GM12878 (cell line): ENCODE data around the gene GTF3C1. TPM values are rescaled to one million over a fixed set of nuclear protein-coding genes. Genes with fewer than 3 reads are reported as not detected.

Experiments
- ATAC-seq: fragments of 200-7000 bp; cut with Tn5 transposase; 3 replicates; pipeline ENCODE4 v1.9.1; 2020; ENCODE audit warnings: mild to moderate bottlenecking, moderate library complexity
- BruUV-seq: library from RNA; stranded (reverse); fragments of 400-500 nt; replicated peaks from 2 replicates; lab custom pipeline; 2021; lab: Mats Ljungman, UMichigan
- CTCF ChIA-PET: fragments of 300-600 bp; sonication (Branson Sonifier 250); formaldehyde crosslinking; extraction: SDS; loops from one replicate; lab custom pipeline; 2021; ENCODE audit warnings: inconsistent platforms; lab: Yijun Ruan, JAX
- POLR2A ChIA-PET: fragments of 350-600 bp; formaldehyde crosslinking; extraction: SDS; loops from one replicate; lab custom pipeline; 2021; ENCODE audit warnings: inconsistent platforms; lab: Charles Lee
- RAD21 ChIA-PET: fragments of 300-600 bp; sonication (Branson Sonifier 250); formaldehyde crosslinking; loops from one replicate; lab custom pipeline; 2023; ENCODE audit warnings: antibody characterized with exemption; ENCODE audit not compliant: unreplicated experiment; lab: Charles Lee
- SMC1A ChIA-PET: fragments of 300-600 bp; sonication (Branson Sonifier 250); formaldehyde crosslinking; loops from one replicate; lab custom pipeline; 2023; ENCODE audit not compliant: unreplicated experiment, uncharacterized antibody; lab: Charles Lee
- DNase-seq: peaks from one replicate; pipeline ENCODE4 v3.0.0-alpha.2; 2011; ENCODE audit warnings: low read depth, low spot score
- FAIRE-seq: peaks from 3 replicates; lab custom pipeline; 2011; peaks lifted over from hg19 to GRCh38; lab: Jason Lieb, UNC
- H2AFZ ChIP-seq: 2 replicates; pipeline ENCODE4 v1.6.0; 2011; ENCODE audit warnings: low read depth, low read length, control low read depth; ENCODE audit not compliant: control insufficient read depth
- H3K27ac ChIP-seq: 2 replicates; pipeline ENCODE4 v1.5.1; 2011; ENCODE audit warnings: control low read depth; ENCODE audit not compliant: control insufficient read depth, insufficient read depth
- H3K27me3 ChIP-seq, 2 experiments: replicated peaks in 1 of 2; 2 replicates each; pipeline versions ENCODE4 v1.6.0 to v1.6.1; 2011; ENCODE audit warnings: low read length in 1 of 2; ENCODE audit not compliant: control insufficient read depth in 2 of 2, insufficient read depth in 2 of 2
- H3K36me3 ChIP-seq, 2 experiments: 2 replicates each; pipeline ENCODE4 v1.5.1; 2011; ENCODE audit warnings: low read length in 1 of 2; ENCODE audit not compliant: control insufficient read depth in 2 of 2, insufficient read depth in 2 of 2
- H3K4me1 ChIP-seq: 2 replicates; pipeline ENCODE4 v1.6.1; 2011; ENCODE audit warnings: mild to moderate bottlenecking, low read length, moderate library complexity, mixed read lengths; ENCODE audit not compliant: control insufficient read depth, insufficient read depth
- H3K4me2 ChIP-seq: 2 replicates; pipeline ENCODE4 v1.6.0; 2011; ENCODE audit warnings: control low read depth; ENCODE audit not compliant: control insufficient read depth, insufficient read depth
- H3K4me3 ChIP-seq: fragments of 200-600 bp; sonication (generic); 2 replicates; pipeline ENCODE4 v1.5.1; 2016
- H3K79me2 ChIP-seq: 2 replicates; pipeline ENCODE4 v1.6.0; 2011; ENCODE audit warnings: low read length; ENCODE audit not compliant: control insufficient read depth, insufficient read depth
- H3K9ac ChIP-seq: 2 replicates; pipeline ENCODE4 v1.8.0; 2011; ENCODE audit warnings: low read length, control low read depth, mixed read lengths; ENCODE audit not compliant: control insufficient read depth, insufficient read depth
- H3K9me3 ChIP-seq: replicated peaks from 3 replicates; pipeline ENCODE4 v1.5.1; 2011; ENCODE audit warnings: mild to moderate bottlenecking, low read length; ENCODE audit not compliant: control insufficient read depth, insufficient read depth
- H4K20me1 ChIP-seq: 2 replicates; pipeline ENCODE4 v1.6.0; 2011; ENCODE audit not compliant: control insufficient read depth, insufficient read depth
- BMI1 ChIP-seq: fragments of 450-650 bp; IDR thresholded peaks from 2 replicates; pipeline ENCODE4 v1.6.1; 2016; ENCODE audit warnings: mild to moderate bottlenecking, moderate library complexity, borderline replicate concordance
- CTCF ChIP-seq, 3 experiments: IDR thresholded peaks in 2 of 3; conservative IDR thresholded peaks in 1 of 3; 2 replicates each; pipeline ENCODE4 v1.5.1; 2011; ENCODE audit warnings: low read depth in 3 of 3, low read length in 3 of 3, mild to moderate bottlenecking in 3 of 3, control low read depth in 2 of 3, moderate library complexity in 2 of 3, inconsistent platforms in 1 of 3, mixed read lengths in 1 of 3; ENCODE audit not compliant: control insufficient read depth in 2 of 3, insufficient read depth in 1 of 3; ENCODE audit errors: extremely low read depth in 1 of 3
- HCFC1 ChIP-seq: fragments of 150-350 bp; IDR thresholded peaks from 2 replicates; pipeline ENCODE4 v1.6.1; 2014; ENCODE audit warnings: low read length
- NR2F1 ChIP-seq: fragments of 450-650 bp; conservative IDR thresholded peaks from 2 replicates; pipeline ENCODE4 v1.6.1; 2017; ENCODE audit warnings: mild to moderate bottlenecking
- POLR2A ChIP-seq: IDR thresholded peaks from 2 replicates; pipeline ENCODE4 v1.6.1; 2011; ENCODE audit warnings: low read depth, mild to moderate bottlenecking, low read length
- TBL1XR1 ChIP-seq: IDR thresholded peaks from 2 replicates; pipeline ENCODE4 v1.6.1; 2012; ENCODE audit warnings: low read depth, low read length, improper control_type of control experiment
- WGBS: methylation state at CpG from one replicate; pipeline ENCODE4 v1.1.6; 2016; ENCODE audit warnings: low lambda C conversion rate; ENCODE audit not compliant: insufficient replicate concordance, insufficient coverage; ENCODE audit errors: missing lambda C conversion rate; 5-methylcytosine and 5-hydroxymethylcytosine counted together
- in situ Hi-C: fragments of 300-500 bp; cut with MboI; formaldehyde crosslinking; loops from 9 replicates; pipeline ENCODE4 v1.14.3; 2018; ENCODE audit warnings: mixed read lengths
- intact Hi-C: fragments of 100-400 bp; cut with micrococcal nuclease; formaldehyde crosslinking; loops from one replicate; pipeline ENCODE4 v1.14.2; 2022; ENCODE audit not compliant: unreplicated experiment
- polyA plus RNA-seq, 11 experiments: library from polyadenylated mRNA; depleted of rRNA in 4 of 11; unstranded in 6 of 11; stranded (reverse) in 5 of 11; fragments of >200 nt; fragmentation: Nextera tagmentation in 4 of 11; fragmentation: Illumina TruSeq in 1 of 11; extraction: Ambion mirVana in 4 of 11; extraction: Trizol in 1 of 11; gene quantifications; 1 replicate in 1 of 11; 2 replicates in 10 of 11; pipeline versions ENCODE4 v1.2.1 to v1.2.3, GENCODE V29; 2011 to 2016; ENCODE audit warnings: inconsistent platforms in 2 of 11, missing spikeins in 2 of 11, low read depth in 1 of 11
- total RNA-seq, 4 experiments: library from RNA; depleted of rRNA in 3 of 4; stranded (reverse); fragments of >200 nt in 3 of 4; fragmentation: Illumina TruSeq in 1 of 4; extraction: Trizol in 1 of 4; gene quantifications; 2 replicates each; pipeline versions ENCODE4 v1.2.1 to v1.2.3, GENCODE V29; 2013 to 2021
- TF ChIP-seq, protein P1 (sequence below): fragments of 450-650 bp; IDR thresholded peaks from 2 replicates; pipeline ENCODE4 v1.6.1; 2014; ENCODE audit warnings: mild to moderate bottlenecking
- TF ChIP-seq, protein P2 (sequence below): IDR thresholded peaks from 2 replicates; pipeline ENCODE4 v1.6.1; 2011; ENCODE audit warnings: borderline replicate concordance, low read depth, mild to moderate bottlenecking, moderate library complexity, low read length; ENCODE audit not compliant: insufficient read depth, poor library complexity, severe bottlenecking

Gene GTF3C1
- total and polyA plus RNA-seq, 10 of the 15 experiments (the other 5 are each of a cell fraction or from before 2014, with no cell fraction given): 0.98 to 60.9 (median 34.3) TPM

GRCh38 chr16:27445502-27446175, 104.1 kb downstream of the GTF3C1 start:
- intact Hi-C loops (no loop called here), in situ Hi-C loops (no loop called here)
- ATAC-seq (no peak), DNase-seq (no peak), FAIRE-seq (no peak)
- SMC1A ChIA-PET: interaction anchor here (1.3 to 2.5 kb wide), 3 partner anchors 12 to 80 kb away, joined by 3 to 11 read pairs (median 3); no protein-coding TSS in a partner anchor
- peaks cover 64 to 69% of the 10 kb centered on the region in 2 experiments for H3K36me3 ChIP-seq
- no TSS peak for BruUV-seq
- POLR2A ChIA-PET: interaction anchor here (8.4 kb wide), 1 partner anchor 41 kb away, joined by 132 read pairs; the partner anchor contains the start of gene IL21R
- no peak overlapping the region for H3K27ac ChIP-seq
- H3K27me3 ChIP-seq: no peaks in the 10 kb centered on the region
- RAD21 ChIA-PET: no interaction called here
- no peak overlapping the region for H2AFZ ChIP-seq
- H4K20me1 ChIP-seq: no peaks in the 10 kb centered on the region
- no peak overlapping the region for H3K9ac ChIP-seq
- WGBS: 96% methylated on average over 12 of the region's 12 CpGs
- CTCF ChIA-PET: interaction anchor here (1.1 kb wide), 1 partner anchor 10 kb away, joined by 3 read pairs; no protein-coding TSS in a partner anchor
- TF ChIP-seq, protein P1, sequence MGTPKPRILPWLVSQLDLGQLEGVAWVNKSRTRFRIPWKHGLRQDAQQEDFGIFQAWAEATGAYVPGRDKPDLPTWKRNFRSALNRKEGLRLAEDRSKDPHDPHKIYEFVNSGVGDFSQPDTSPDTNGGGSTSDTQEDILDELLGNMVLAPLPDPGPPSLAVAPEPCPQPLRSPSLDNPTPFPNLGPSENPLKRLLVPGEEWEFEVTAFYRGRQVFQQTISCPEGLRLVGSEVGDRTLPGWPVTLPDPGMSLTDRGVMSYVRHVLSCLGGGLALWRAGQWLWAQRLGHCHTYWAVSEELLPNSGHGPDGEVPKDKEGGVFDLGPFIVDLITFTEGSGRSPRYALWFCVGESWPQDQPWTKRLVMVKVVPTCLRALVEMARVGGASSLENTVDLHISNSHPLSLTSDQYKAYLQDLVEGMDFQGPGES: no peak
- peak; percentile 7 to 23 (median 11); a peak in 2 of 6 replicates for TF ChIP-seq CTCF (IDR thresholded peaks at IDR 0.05 in 2 of 3, conservative IDR thresholded peaks at IDR 0.05 in 1 of 3; ENCODE audit: control insufficient read depth in 2 of 3, extremely low read depth in 1 of 3, insufficient read depth in 1 of 3, low read depth in 3 of 3, low read length in 3 of 3)
- no peak for TF ChIP-seq BMI1
- TF ChIP-seq TBL1XR1: no peak
- peak; percentile 6; the same call in 1 of the 2 replicates for TF ChIP-seq POLR2A
- TF ChIP-seq NR2F1: no peak
- no peak for TF ChIP-seq HCFC1
- TF ChIP-seq, protein P2, sequence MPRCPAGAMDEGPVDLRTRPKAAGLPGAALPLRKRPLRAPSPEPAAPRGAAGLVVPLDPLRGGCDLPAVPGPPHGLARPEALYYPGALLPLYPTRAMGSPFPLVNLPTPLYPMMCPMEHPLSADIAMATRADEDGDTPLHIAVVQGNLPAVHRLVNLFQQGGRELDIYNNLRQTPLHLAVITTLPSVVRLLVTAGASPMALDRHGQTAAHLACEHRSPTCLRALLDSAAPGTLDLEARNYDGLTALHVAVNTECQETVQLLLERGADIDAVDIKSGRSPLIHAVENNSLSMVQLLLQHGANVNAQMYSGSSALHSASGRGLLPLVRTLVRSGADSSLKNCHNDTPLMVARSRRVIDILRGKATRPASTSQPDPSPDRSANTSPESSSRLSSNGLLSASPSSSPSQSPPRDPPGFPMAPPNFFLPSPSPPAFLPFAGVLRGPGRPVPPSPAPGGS: no peak
- no peak overlapping the region for H3K4me2 ChIP-seq
- no peak overlapping the region for H3K4me3 ChIP-seq
- peaks cover 43% of the 10 kb centered on the region for H3K4me1 ChIP-seq
- no peaks in the 10 kb centered on the region for H3K79me2 ChIP-seq
- no peaks in the 10 kb centered on the region; the same call in 1 of the 3 replicates for H3K9me3 ChIP-seq
